Uterus (tissue), 2 donors: ENCODE measurements around the gene UNC119.

Experiments used
- POLR2A ChIP-seq, 2 donors: fragments of 450-650 bp; IDR thresholded peaks; one replicate each; pipeline ENCODE4 v1.6.1; 2016; ENCODE audit warnings: antibody characterized with exemption in 2 of 2, mild to moderate bottlenecking in 1 of 2, moderate library complexity in 1 of 2
- TF ChIP-seq, protein P1 (sequence below), 4 experiments: fragments of 200-600 bp in 2 of 4; fragments of 450-650 bp in 2 of 4; sonication (generic) in 2 of 4; IDR thresholded peaks; one replicate each; pipeline ENCODE4 v1.5.1; 2016 to 2019; ENCODE audit warnings: antibody characterized with exemption in 4 of 4, mild to moderate bottlenecking in 2 of 4, moderate library complexity in 1 of 4

GRCh38 chr17:28550858-28551257 is 1.6 kb downstream of the UNC119 start:
- TF ChIP-seq, protein P1, sequence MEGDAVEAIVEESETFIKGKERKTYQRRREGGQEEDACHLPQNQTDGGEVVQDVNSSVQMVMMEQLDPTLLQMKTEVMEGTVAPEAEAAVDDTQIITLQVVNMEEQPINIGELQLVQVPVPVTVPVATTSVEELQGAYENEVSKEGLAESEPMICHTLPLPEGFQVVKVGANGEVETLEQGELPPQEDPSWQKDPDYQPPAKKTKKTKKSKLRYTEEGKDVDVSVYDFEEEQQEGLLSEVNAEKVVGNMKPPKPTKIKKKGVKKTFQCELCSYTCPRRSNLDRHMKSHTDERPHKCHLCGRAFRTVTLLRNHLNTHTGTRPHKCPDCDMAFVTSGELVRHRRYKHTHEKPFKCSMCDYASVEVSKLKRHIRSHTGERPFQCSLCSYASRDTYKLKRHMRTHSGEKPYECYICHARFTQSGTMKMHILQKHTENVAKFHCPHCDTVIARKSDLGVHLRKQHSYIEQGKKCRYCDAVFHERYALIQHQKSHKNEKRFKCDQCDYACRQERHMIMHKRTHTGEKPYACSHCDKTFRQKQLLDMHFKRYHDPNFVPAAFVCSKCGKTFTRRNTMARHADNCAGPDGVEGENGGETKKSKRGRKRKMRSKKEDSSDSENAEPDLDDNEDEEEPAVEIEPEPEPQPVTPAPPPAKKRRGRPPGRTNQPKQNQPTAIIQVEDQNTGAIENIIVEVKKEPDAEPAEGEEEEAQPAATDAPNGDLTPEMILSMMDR (IDR thresholded peaks at IDR 0.05): no peak
- TF ChIP-seq POLR2A (IDR thresholded peaks at IDR 0.05): no peak
